GM19043 (cell line): ENCODE results near the gene TRDMT1.

Experiments used
- ATAC-seq: cut with Tn5 transposase; IDR thresholded peaks from one replicate; pipeline ENCODE4 v1.9.1; 2021; ENCODE audit warnings: low read depth; ENCODE audit not compliant: unreplicated experiment

Gene TRDMT1

DNA sequence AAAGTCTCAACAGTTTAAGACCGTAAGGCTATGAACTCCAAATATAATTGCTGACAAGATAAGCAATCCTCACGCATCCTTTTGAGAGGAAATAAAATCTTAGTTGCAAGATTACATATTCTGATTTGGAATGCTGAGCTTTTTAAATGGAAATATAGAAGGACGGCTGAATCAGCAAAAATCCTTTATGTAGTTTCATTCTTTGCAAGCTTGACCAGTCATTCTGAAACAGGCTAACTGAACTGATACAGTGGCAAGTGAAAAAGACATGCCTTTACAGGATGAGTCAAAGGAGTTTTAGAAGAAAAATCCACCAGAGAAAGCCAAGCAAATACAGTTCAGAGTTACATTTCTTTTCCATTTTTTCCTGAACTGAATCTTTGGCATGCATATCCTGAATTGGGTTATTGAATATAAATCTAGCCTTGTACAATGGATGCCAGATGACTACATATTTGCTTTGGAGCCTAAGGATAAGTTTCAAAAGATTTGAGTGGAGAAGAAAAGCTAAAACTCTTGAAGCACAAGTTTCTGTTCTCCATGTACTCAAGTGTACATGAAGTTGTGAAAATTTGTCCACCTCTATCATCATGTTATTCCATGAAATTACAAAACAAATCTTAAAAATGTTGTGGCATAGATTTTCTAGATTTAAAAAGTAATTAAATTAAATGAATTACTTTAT, 30.9 kb upstream of the TRDMT1 start:
- ATAC-seq = no peak

DNA sequence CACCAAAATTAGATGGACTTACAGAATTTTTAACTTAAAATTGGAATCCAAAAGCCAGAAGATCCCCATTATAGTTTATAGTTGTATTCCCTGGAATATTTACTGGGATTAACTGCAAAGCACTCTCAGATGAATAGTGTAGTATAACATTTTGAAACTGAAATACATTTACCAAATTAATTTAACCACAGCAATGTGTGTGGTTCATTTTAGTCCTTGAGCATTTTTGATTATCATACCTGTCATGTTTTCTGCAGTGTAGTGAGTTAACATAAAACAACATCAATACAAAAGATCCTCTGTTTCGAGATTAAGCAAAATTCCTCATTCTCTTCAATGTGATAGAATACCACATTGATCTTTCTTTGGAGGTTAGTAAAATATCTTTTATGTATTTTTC, 30.3 kb upstream of the TRDMT1 start:
- ATAC-seq = no peak

DNA sequence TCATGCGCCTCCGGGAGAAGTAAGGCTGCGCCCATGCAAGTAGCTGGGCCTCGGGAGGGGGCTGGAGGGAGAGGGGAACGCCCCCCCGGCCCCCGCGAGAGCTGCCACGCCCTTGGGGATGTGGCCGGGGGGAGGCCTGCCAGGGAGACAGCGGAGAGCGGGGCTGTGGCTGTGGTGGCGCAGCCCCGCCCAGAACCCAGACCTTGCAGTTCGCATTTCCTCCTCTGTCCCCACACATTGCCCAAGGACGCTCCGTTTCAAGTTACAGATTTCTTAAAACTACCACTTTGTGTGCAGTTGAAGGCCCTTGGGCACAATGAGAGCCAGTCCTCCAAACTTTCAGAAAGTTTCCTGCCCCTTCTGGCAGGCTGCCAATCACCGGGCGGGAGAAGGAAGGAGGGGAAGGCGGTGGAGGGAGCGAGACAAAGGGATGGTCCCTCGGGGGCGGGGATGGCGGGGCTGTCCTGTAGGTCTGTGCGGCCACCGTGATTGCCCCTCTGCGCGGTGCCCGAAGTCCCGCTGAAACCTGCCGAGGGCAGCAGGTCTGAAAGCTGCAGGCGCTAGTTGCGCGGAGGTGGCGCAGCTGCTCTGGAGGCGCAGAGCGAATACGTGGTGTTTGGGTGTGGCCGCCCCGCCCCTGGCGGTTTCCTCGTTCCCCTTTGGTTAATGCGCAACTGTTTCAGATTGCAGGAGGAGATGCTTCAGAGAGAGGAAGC, 28.7 kb upstream of the TRDMT1 start:
- peak; percentile 47 for ATAC-seq

DNA sequence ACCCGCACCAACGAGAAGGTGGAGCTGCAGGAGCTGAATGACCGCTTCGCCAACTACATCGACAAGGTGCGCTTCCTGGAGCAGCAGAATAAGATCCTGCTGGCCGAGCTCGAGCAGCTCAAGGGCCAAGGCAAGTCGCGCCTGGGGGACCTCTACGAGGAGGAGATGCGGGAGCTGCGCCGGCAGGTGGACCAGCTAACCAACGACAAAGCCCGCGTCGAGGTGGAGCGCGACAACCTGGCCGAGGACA, 28.2 kb upstream of the TRDMT1 start:
- peak; percentile 1 for ATAC-seq

DNA sequence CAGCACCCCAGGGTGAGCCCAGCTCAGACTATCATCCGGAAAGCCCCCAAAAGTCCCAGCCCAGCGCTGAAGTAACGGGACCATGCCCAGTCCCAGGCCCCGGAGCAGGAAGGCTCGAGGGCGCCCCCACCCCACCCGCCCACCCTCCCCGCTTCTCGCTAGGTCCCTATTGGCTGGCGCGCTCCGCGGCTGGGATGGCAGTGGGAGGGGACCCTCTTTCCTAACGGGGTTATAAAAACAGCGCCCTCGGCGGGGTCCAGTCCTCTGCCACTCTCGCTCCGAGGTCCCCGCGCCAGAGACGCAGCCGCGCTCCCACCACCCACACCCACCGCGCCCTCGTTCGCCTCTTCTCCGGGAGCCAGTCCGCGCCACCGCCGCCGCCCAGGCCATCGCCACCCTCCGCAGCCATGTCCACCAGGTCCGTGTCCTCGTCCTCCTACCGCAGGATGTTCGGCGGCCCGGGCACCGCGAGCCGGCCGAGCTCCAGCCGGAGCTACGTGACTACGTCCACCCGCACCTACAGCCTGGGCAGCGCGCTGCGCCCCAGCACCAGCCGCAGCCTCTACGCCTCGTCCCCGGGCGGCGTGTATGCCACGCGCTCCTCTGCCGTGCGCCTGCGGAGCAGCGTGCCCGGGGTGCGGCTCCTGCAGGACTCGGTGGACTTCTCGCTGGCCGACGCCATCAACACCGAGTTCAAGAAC, 27.7 kb upstream of the TRDMT1 start:
- ATAC-seq = peak; percentile 3

DNA sequence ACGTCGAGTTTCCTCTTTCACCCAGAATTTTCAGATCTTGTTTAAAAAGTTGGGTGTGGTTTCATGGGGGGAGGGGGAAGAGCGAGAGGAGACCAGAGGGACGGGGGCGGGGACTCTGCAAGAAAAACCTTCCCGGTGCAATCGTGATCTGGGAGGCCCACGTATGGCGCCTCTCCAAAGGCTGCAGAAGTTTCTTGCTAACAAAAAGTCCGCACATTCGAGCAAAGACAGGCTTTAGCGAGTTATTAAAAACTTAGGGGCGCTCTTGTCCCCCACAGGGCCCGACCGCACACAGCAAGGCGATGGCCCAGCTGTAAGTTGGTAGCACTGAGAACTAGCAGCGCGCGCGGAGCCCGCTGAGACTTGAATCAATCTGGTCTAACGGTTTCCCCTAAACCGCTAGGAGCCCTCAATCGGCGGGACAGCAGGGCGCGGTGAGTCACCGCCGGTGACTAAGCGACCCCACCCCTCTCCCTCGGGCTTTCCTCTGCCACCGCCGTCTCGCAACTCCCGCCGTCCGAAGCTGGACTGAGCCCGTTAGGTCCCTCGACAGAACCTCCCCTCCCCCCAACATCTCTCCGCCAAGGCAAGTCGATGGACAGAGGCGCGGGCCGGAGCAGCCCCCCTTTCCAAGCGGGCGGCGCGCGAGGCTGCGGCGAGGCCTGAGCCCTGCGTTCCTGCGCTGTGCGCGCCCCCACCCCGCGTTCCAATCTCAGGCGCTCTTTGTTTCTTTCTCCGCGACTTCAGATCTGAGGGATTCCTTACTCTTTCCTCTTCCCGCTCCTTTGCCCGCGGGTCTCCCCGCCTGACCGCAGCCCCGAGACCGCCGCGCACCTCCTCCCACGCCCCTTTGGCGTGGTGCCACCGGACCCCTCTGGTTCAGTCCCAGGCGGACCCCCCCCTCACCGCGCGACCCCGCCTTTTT, 26.9 kb upstream of the TRDMT1 start, which contains the start of gene VIM:
Gene VIM, plus strand, starts transcription at position 151 of the 925 bp plus-strand sequence. CDS start 1,182 bp downstream, outside the sequence.
- ATAC-seq = peak; percentile 36

DNA sequence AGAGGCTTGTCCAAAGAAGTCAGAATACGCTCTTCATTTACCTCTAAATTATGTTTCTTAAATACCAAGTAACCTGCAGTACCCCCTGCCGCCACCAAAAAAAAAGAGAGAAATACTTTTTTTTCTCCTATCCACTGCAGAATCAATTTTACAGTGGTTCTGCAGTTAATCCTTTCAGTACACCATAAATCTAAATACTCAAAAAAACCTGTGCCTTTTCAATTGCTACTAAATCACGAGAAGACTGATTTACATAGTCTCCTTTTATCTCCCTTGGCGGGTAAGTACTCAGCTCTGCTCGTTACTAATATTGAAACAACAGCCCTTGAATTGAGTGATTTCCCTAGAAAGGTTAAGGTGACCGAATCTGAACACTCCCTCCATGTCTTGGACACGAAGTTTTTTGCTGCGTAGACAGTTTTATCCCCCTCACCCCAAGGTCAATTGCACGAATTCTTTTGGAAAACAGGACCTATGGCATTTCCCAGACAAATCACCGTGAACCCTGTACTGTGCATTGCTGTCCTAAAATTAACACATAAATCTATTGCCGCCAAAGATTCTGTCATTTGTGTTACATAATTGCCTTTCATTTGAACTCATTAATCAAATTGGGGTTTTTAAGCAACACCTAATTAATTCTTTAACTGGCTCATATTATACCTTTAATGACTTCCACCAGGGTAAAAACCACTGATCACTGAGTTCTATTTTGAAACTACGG, 26.1 kb upstream of the TRDMT1 start:
- ATAC-seq = peak; percentile 17

DNA sequence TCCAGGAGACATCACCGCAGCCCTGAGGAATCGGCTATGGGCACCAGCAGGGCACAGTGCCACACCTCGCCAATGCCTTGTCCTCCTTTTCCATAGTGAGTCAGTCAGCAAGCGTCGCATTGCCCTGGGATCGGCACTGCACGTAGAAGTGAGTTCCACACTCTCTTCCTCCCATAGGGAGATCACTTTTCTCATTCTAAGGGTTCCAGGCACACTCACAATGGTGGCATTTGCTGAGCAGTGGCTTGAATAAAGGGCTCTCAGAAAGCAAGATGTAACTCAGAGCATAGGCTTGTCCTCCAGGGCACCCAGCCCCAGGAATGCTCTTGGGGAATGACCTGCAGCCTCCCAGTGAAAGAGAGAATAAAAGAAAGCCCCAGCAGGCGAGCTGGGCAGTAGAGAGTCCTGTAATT, 25.4 kb upstream of the TRDMT1 start:
- ATAC-seq = no peak

DNA sequence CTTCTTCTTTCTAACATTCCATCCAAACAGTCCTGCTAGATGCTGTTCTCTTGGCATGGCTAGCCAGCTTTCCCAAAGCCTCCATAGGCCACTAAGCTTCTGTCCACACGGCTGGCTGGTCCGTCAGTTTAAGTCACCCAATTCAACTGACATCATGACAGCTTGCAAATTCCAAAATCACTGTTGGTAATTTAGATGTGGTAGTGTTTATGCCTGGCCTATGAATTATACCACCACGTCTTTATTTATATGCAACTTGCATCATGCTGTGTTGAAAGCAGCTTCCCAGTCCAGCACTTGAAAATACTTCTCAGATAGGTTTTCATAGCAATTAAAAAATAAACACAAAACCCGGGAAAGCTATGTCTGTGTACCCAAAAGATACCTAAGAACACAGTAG, 24.3 kb upstream of the TRDMT1 start:
- no peak for ATAC-seq

DNA sequence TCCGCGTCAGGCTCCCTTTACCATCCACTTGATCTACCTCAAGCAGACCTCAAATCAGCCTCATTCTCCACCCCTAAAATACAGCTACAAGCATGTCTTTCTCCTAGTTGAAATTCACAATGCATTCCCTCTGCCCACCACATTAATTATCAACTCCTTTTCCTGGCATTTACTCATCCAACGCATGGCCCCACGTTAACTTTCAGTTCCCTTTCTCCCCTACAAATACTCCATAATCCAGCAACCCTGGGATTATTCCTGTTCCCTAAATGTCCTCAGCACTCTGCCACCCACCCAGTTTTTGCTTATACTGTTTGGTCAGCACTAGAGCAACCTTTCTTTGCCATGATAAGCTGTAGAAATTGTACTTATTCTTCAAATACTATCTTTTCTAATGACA, 20.9 kb upstream of the TRDMT1 start:
- ATAC-seq = no peak

DNA sequence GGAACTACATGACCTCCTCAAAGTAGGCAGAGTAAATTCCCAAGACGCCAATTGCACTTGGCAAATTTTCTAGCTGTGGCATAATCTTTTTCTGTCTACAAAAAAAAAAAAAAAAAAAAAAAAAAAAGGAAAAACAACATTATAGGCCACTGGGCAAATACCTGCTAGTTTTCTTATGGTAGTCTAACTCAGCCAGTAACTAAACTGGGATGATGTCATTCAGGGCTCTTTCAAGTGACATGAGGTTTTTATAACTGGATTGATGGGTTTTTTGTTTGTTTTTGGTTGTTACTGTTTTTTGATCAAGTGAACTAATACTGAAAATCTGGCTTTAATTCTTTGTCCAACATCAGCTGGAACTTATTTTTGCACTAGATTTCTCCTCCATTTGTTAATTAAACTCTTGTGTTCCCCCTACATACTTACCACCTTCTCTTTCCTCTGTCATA, 19.2 kb upstream of the TRDMT1 start:
- no peak for ATAC-seq

DNA sequence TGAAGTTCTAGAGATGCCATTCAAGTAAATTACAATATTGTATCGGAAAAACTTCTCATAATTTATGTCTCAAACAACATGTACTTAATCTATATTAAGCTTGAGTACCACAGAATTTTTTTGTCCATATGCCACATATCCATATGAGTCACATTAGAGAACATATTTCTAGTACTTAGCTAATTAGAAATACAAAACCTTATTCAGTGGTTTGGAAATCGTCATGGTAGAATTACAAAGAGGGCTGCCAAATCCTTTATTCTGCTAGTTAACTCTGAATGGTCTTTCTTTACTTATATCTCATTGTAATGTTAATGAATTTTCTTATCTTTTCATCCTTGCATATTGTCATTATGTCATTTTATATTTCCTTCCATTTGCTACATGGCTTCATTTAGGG, 17.6 kb upstream of the TRDMT1 start:
- ATAC-seq = no peak

DNA sequence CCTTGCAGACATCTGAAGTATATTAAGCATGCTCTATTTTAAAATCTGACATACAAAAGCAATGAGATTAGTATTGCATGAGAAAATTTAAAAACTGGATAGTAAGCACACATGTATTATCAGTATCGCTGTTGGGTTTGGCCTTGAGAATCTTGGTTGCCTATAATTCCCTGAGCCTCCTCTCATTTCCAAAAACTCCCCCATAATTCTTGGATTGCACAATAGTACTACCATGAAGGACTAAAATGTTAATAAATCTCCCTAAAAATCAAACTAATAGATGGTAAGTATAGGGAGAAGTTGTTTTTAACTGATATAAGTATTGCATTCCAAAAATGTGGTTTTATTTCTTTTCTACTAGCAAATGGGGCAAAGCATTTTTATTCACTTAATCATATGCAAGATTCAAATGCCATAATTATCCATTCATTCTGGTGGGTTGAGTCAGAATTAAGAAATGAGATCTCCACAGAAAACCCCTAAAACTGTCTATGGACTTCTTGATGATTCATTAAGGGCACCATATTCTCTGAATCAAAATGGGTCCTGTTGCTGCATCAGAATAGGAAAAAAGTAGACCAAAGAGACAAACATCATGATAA, 16.3 kb upstream of the TRDMT1 start:
- no peak for ATAC-seq

DNA sequence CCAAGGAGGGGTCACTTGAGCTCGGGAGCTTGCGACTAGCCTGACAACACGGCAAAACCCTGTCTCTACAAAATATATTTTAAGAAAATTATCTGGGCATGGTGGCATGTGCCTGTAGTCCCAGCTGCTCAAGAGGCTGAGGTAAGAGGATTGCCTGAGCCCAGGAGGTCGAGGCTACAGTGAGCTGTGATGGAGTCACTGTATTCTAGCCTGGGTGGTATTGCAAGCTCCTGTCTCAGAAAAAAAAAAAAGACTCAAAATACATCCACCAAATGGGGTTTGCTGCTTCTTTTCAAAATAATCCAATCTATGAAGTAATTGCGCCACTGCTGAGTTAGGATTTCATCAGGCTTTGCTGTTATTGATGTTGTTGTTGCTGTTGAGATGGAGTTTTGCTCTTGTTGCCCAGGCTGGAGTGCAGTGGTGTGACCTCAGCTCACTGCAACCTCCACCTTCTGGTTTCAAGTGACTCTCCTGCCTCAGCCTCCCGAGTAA, 15.5 kb upstream of the TRDMT1 start:
- ATAC-seq = no peak

DNA sequence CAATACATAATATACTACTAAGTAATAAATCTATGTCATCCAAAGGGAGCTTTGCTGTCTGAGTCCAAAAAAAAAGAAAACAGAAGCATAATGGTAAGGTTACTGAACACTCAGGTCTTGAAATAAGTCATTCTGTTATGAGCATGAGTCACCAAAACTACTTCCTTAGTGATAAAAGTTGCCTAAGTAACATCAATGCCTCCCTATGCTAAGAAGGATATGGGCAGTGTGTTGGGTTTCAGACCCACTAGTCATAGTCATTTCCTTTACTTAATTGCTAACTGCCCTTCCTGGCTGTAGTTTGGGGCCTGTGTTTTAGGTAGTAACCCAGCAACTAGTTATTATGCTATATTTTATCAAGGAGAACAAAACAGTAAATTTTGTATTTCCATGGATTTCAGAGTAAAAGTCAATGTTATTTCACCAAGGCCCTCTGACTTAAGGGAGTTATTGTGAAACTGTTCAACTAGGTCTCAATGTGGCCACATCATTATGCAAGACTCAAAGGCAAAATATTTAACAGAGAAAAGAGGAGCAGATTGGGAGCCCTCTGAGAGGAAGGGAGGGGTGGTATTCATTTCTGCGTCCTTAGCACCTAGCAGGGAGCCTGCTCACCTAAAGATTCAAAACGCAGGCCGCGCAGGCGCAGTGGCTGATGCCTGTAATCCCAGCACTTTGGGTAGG, 14.9 kb upstream of the TRDMT1 start:
- ATAC-seq = peak; percentile 100

DNA sequence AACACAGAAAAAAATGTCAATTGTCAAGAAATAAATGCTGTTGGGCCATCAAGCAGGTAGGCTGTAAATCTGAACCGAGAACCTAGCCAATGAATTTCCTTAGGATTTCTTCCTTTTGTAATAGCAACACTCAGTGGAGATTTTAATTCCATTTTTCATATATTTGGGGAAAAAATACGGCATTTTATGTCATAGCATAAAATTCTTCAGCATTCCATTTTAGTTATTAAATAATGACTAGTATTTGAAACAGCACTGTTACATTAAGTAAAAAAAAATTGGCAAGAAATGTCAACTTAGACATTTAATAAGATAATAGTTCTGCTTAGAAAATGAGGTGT, 14.3 kb upstream of the TRDMT1 start:
- no peak for ATAC-seq

DNA sequence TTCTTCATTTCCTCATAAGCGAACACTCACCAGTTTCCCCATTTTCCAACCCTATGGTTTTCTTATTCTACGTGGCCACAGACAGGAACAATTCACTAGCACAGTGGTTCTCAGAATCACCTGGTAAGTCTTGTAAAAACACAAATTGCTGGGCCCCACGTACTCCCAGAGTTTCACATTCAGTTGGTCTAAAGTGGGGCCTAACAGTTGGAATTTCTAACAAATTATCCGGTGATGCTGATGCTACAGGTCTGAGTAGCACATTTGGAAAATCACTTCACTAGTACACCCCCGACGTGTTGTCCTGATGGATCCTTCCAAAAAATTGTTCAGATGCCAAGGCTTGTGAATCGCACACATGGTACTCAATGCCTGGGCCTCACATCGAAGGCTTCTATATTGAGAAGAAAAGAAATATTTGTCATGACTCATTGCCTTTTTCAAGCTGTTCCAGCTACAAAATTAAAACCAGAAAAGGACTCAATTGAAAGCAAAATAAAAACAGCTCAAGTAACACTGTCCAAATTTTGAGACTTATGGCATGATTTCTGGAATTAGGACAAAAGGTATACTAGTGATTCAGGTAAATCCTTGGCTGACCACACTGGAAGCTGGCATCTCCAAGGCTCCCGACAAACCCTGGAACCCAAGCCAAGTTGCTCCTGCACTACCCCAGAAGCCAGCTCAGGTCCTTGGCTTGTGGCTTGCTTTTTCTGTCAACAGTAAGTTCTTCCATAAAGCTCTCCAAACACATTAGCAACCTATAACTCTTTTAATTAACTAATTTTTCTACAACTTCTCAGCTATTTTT, 13.7 kb upstream of the TRDMT1 start:
- no peak for ATAC-seq

DNA sequence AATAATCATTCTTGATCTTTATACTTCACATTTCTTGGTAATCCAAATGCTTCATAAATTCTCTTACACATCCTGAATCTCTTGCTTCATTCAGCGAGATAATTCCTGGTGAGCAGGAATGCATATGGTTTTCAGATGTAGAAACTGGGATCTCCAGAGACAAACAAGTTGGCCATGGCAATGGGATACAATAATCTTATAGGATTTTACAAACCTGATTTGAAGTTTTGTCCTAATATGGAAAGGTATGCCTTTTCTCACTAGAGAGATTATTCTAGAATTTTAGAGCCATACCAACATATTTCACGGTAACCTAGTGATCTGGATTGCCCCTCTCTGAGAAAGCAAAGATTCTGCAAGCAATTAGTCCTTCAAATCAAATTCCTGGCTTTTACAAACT, 13.1 kb upstream of the TRDMT1 start:
- ATAC-seq = no peak
